Right lobe of liver (tissue), 4 donors: ENCODE results near the gene RAB31.

ENCODE experiments used
- POLR2A ChIP-seq: fragments of 450-650 bp; IDR thresholded peaks from one replicate; pipeline ENCODE4 v1.6.1; 2017; ENCODE audit warnings: antibody characterized with exemption, mild to moderate bottlenecking
- TF ChIP-seq, protein P1 (sequence below), 4 donors: fragments of 200-600 bp in 3 of 4; fragments of 450-650 bp in 1 of 4; IDR thresholded peaks; one replicate each; pipeline versions ENCODE4 v1.5.1 to v1.8.0; 2016 to 2022; ENCODE audit warnings: antibody characterized with exemption in 4 of 4, mild to moderate bottlenecking in 2 of 4
- donor health status: DM: no; HTN: no; CAD: no.
- donor health status: DM: no; HTN: no; CAD: no.
- donor health status: DM: no; HTN: yes; CAD: no.

DNA sequence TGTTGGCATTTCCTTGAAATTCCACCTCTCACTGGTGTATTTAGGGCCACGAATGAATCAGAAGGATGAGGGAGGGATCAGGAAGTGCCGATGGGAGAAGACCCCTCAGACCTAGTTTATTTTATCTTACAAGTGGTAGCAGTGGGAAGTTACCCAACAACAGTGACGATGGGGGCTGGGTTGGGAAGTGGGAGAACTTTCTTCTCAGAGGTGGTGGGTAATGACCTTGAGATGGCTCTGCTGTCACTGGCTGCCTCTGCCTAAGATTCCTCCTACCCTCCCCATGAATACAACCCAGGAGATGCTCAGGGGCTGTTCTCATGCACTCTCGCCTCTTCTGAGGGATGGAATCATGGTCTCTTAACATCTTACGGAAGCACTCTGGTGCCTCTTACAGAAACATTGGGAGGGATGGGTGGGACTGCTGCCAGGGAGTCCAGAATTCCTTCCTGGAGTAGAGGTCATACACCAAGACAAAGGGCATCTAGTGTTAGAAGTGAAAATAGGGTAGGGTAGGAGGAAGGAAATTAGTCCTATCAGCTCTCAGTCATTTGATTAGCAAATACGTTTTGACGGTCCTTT lies 119.2 kb downstream of the RAB31 start:
- TF ChIP-seq, protein P1, sequence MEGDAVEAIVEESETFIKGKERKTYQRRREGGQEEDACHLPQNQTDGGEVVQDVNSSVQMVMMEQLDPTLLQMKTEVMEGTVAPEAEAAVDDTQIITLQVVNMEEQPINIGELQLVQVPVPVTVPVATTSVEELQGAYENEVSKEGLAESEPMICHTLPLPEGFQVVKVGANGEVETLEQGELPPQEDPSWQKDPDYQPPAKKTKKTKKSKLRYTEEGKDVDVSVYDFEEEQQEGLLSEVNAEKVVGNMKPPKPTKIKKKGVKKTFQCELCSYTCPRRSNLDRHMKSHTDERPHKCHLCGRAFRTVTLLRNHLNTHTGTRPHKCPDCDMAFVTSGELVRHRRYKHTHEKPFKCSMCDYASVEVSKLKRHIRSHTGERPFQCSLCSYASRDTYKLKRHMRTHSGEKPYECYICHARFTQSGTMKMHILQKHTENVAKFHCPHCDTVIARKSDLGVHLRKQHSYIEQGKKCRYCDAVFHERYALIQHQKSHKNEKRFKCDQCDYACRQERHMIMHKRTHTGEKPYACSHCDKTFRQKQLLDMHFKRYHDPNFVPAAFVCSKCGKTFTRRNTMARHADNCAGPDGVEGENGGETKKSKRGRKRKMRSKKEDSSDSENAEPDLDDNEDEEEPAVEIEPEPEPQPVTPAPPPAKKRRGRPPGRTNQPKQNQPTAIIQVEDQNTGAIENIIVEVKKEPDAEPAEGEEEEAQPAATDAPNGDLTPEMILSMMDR (IDR thresholded peaks at IDR 0.05) = no peak
- no peak for TF ChIP-seq POLR2A
